Fibroblast of lung (primary cell): Measurements from ENCODE around the gene CD109.

ENCODE experiments used
- CTCF ChIP-seq, 2 donors: IDR thresholded peaks in 1 of 2; conservative IDR thresholded peaks in 1 of 2; 1 replicate in 1 of 2; 2 replicates in 1 of 2; pipeline ENCODE4 v1.5.1; 2011 to 2012; ENCODE audit warnings: low read length in 2 of 2, control low read depth in 1 of 2, inconsistent platforms in 1 of 2, low read depth in 1 of 2, mild to moderate bottlenecking in 1 of 2
- EZH2 ChIP-seq: IDR thresholded peaks from 2 replicates; pipeline ENCODE4 v1.5.1; 2012; ENCODE audit warnings: low read length, control low read depth, mild to moderate bottlenecking; ENCODE audit errors: missing control alignments

- TF ChIP-seq CTCF (conservative IDR thresholded peaks at IDR 0.05 in 1 of 2, IDR thresholded peaks at IDR 0.05 in 1 of 2; ENCODE audit: low read depth in 1 of 2, low read length in 2 of 2) (no peak), EZH2 (no peak)
These were observed 17.0 kb upstream of the CD109 start for GRCh38 chr6:73679009-73679408.
